Measurements from ENCODE around the gene PRPSAP1. TPM values are rescaled to one million over a fixed set of nuclear protein-coding genes. Genes with fewer than 3 reads are reported as not detected.

The PRPSAP1 gene
- total and polyA plus RNA-seq, 2 of the 8 experiments (the other 6 are each of a cell fraction or from before 2014, with no cell fraction given): 32.0 to 54.2 TPM

GRCh38 chr17:76270127-76270592, 83.6 kb downstream of the PRPSAP1 start:
- H3K56ac ChIP-seq (replicated peaks; ENCODE audit: insufficient read length, low read depth, low read length): no peak overlapping the region
- H2BK120ac ChIP-seq (replicated peaks; ENCODE audit: low read depth, low read length): no peak overlapping the region
- CTCF ChIA-PET (ENCODE audit: partially characterized antibody): interaction anchor here (0.9 to 6.2 kb wide), 4 partner anchors 10 to 148 kb away, joined by 3 to 63 read pairs (median 5); no protein-coding TSS in a partner anchor
- H4K91ac ChIP-seq (replicated peaks; ENCODE audit: insufficient read length, low read length): no peak overlapping the region
- peaks cover 5 to 27% (median 20%) of the 10 kb centered on the region in 4 experiments for H3K4me1 ChIP-seq (replicated peaks in 1 of 4; ENCODE audit: control insufficient read depth in 3 of 4, insufficient read depth in 4 of 4, low read length in 3 of 4)
- no peak overlapping the region for H2BK12ac ChIP-seq (ENCODE audit: low read depth, low read length)
- H3K9me3 ChIP-seq (ENCODE audit: insufficient read depth in 2 of 2, low read depth in 1 of 2, low read length in 1 of 2): no peaks in the 10 kb centered on the region
- H4K20me1 ChIP-seq (replicated peaks in 1 of 2; ENCODE audit: control insufficient read depth in 1 of 2, insufficient read depth in 2 of 2, low read length in 2 of 2): no peaks in the 10 kb centered on the region
- no peak overlapping the region for H2BK5ac ChIP-seq (ENCODE audit: low read depth, low read length)
- H2AK5ac ChIP-seq (ENCODE audit: low read depth, low read length): no peak overlapping the region
- DNase-seq (ENCODE audit: low read depth in 1 of 2, low spot score in 2 of 2) (no peak), FAIRE-seq (no peak)
- H3K4ac ChIP-seq (replicated peaks; ENCODE audit: insufficient read length, low read depth, low read length): no peak overlapping the region
- H3K23ac ChIP-seq (ENCODE audit: insufficient read length): no peak overlapping the region
- no peaks in the 10 kb centered on the region for H3K27me3 ChIP-seq (replicated peaks in 1 of 4; ENCODE audit: control insufficient read depth in 3 of 4, extremely low read depth in 1 of 4, insufficient read depth in 3 of 4, low read length in 3 of 4)
- no peak overlapping the region for H3K14ac ChIP-seq (ENCODE audit: insufficient read length)
- no peaks in the 10 kb centered on the region for H3K23me2 ChIP-seq (ENCODE audit: low read depth, low read length)
- no peak overlapping the region for H4K5ac ChIP-seq (ENCODE audit: insufficient read length, low read depth, low read length)
- no peak overlapping the region for H2AFZ ChIP-seq (ENCODE audit: low read length)
- no peak overlapping the region for H2BK20ac ChIP-seq (ENCODE audit: low read length)
- WGBS, 2 experiments (ENCODE audit: extremely low coverage in 1 of 2, insufficient coverage in 1 of 2, insufficient read length in 1 of 2, insufficient replicate concordance in 2 of 2, low coverage in 1 of 2, low lambda C conversion rate in 2 of 2, missing lambda C conversion rate in 1 of 2): 97% methylated on average over 21 of the region's 26 CpGs; no CpG with 5 or more reads in 1 of the 2 experiments
- H3K4me2 ChIP-seq (ENCODE audit: insufficient read depth in 1 of 2, low read depth in 2 of 2, low read length in 2 of 2): no peak overlapping the region
- H3K79me1 ChIP-seq (ENCODE audit: low read depth, low read length): peaks cover 2% of the 10 kb centered on the region; the same call in 1 of the 2 replicates
- no peak overlapping the region for H2BK15ac ChIP-seq (ENCODE audit: low read length)
- no peak overlapping the region for H3K18ac ChIP-seq (ENCODE audit: extremely low read depth, low read length)
- no peak overlapping the region for H4K8ac ChIP-seq (ENCODE audit: extremely low read depth, insufficient read depth, low read length)
- H3K4me3 ChIP-seq (ENCODE audit: extremely low read depth in 1 of 4, insufficient read depth in 2 of 4, low read depth in 3 of 4, low read length in 4 of 4): no peak overlapping the region
- H3K27ac ChIP-seq (ENCODE audit: low read depth, low read length): no peak overlapping the region
- POLR2A ChIA-PET (ENCODE audit: partially characterized antibody): interaction anchor here (0.9 to 2.3 kb wide), 4 partner anchors 9 to 261 kb away, joined by 3 to 6 read pairs (median 3); no protein-coding TSS in a partner anchor
- H3K36me3 ChIP-seq (ENCODE audit: control insufficient read depth in 2 of 4, insufficient read depth in 4 of 4, low read length in 3 of 4): no peaks in the 10 kb centered on the region
- peaks cover 3 to 24% of the 10 kb centered on the region in 2 experiments; a peak in 3 of 4 replicates for H3K79me2 ChIP-seq (ENCODE audit: control insufficient read depth in 1 of 2, insufficient read depth in 2 of 2, low read length in 2 of 2)
- H3K9ac ChIP-seq (replicated peaks in 1 of 4; ENCODE audit: extremely low read depth in 1 of 4, low read depth in 3 of 4, low read length in 3 of 4): no peak overlapping the region
